HCT116 (cell line): ENCODE results near the gene KIFC3. TPM values are rescaled to one million over a fixed set of nuclear protein-coding genes. Genes with fewer than 3 reads are reported as not detected.

Experiments used
- ATAC-seq: fragments of 200-7000 bp; cut with Tn5 transposase; 2 replicates; pipeline ENCODE4 v1.9.1; 2020; ENCODE audit warnings: mild to moderate bottlenecking, moderate library complexity
- BruUV-seq: library from RNA; stranded (reverse); fragments of 400-500 nt; replicated peaks from 2 replicates; lab custom pipeline; 2021; lab: Mats Ljungman, UMichigan
- CTCF ChIA-PET: fragments of 300-600 bp; sonication (Branson Sonifier 250); formaldehyde crosslinking; loops from one replicate; lab custom pipeline; 2021; ENCODE audit warnings: antibody characterized with exemption; lab: Charles Lee
- POLR2A ChIA-PET: fragments of 300-600, 350-600 bp; sonication (Branson Sonifier 250); formaldehyde crosslinking; loops from one replicate; lab custom pipeline; 2021; ENCODE audit warnings: antibody characterized with exemption; lab: Charles Lee
- RAD21 ChIA-PET, 2 experiments: fragments of 300-600 bp; sonication (Branson Sonifier 250); formaldehyde crosslinking; loops; one replicate each; lab custom pipeline; 2023; ENCODE audit warnings: low total read pairs in 2 of 2; ENCODE audit not compliant: uncharacterized antibody in 2 of 2, unreplicated experiment in 2 of 2, low non-redundant PET in 1 of 2; lab: Charles Lee
- DNase-seq: peaks from one replicate; pipeline ENCODE4 v3.0.0-alpha.2; 2010; ENCODE audit warnings: low read depth, low spot score
- H2AFZ ChIP-seq: fragments of 200-600 bp; shearing (Covaris generic), sonication (generic); 2 replicates; pipeline ENCODE4 v1.6.1; 2017; ENCODE audit warnings: low read depth, mixed run types, mixed read lengths, antibody characterized with exemption, low read length; ENCODE audit not compliant: poor library complexity, severe bottlenecking
- H3K27ac ChIP-seq: 2 replicates; pipeline ENCODE4 v1.5.1; 2012; ENCODE audit warnings: low read depth, low read length
- H3K27me3 ChIP-seq: fragments of 200-600 bp; sonication (generic); 2 replicates; pipeline ENCODE4 v1.6.1; 2016; ENCODE audit warnings: mixed run types, low read length, mixed read lengths; ENCODE audit not compliant: insufficient read depth
- H3K36me3 ChIP-seq, 2 experiments: fragments of 200-500 bp in 1 of 2; fragments of 200-600 bp in 1 of 2; sonication (Bioruptor generic) in 1 of 2; sonication (generic) in 1 of 2; 2 replicates each; pipeline versions ENCODE4 v1.5.1 to v1.6.1; 2014 to 2016; ENCODE audit warnings: low read length in 2 of 2, inconsistent platforms in 1 of 2, mixed read lengths in 1 of 2, mixed run types in 1 of 2; ENCODE audit not compliant: insufficient read depth in 2 of 2, control insufficient read depth in 1 of 2
- H3K4me1 ChIP-seq, 2 experiments: fragments of 200-600 bp in 1 of 2; sonication (generic) in 1 of 2; 2 replicates each; pipeline versions ENCODE4 v1.5.1 to v1.6.1; 2012 to 2017; ENCODE audit warnings: low read length in 2 of 2, inconsistent platforms in 1 of 2, mild to moderate bottlenecking in 1 of 2, mixed read lengths in 1 of 2, mixed run types in 1 of 2, moderate library complexity in 1 of 2; ENCODE audit not compliant: insufficient read depth in 2 of 2, control insufficient read depth in 1 of 2
- H3K4me2 ChIP-seq: fragments of 200-600 bp; sonication (generic); 2 replicates; pipeline ENCODE4 v1.6.1; 2017; ENCODE audit warnings: mixed run types, low read length, mixed read lengths
- H3K4me3 ChIP-seq, 2 experiments: fragments of 200-600 bp in 1 of 2; sonication (generic) in 1 of 2; replicated peaks in 1 of 2; 2 replicates each; pipeline ENCODE4 v1.5.1; 2011 to 2016; ENCODE audit warnings: low read length in 2 of 2, control low read depth in 1 of 2, low read depth in 1 of 2, mild to moderate bottlenecking in 1 of 2, mixed read lengths in 1 of 2, mixed run types in 1 of 2
- H3K79me2 ChIP-seq: fragments of 200-600 bp; sonication (generic); 2 replicates; pipeline ENCODE4 v1.6.1; 2017; ENCODE audit warnings: mild to moderate bottlenecking, mixed run types, low read length, moderate library complexity, mixed read lengths; ENCODE audit not compliant: insufficient read depth
- H3K9ac ChIP-seq: fragments of 200-600 bp; sonication (generic); 2 replicates; pipeline ENCODE4 v1.6.1; 2016; ENCODE audit warnings: low read length, mixed read lengths
- H3K9me2 ChIP-seq: fragments of 200-600 bp; sonication (generic), shearing (Covaris generic); 2 replicates; pipeline ENCODE4 v1.6.1; 2017; ENCODE audit warnings: mixed run types, mild to moderate bottlenecking, moderate library complexity; ENCODE audit not compliant: insufficient read depth
- H3K9me3 ChIP-seq, 2 experiments: fragments of 200-500 bp in 1 of 2; fragments of 200-600 bp in 1 of 2; sonication (Bioruptor generic) in 1 of 2; sonication (generic) in 1 of 2; 2 replicates each; pipeline ENCODE4 v1.6.1; 2014 to 2017; ENCODE audit warnings: low read length in 2 of 2, mixed read lengths in 2 of 2, inconsistent platforms in 1 of 2, low read depth in 1 of 2, mild to moderate bottlenecking in 1 of 2, mixed run types in 1 of 2, moderate library complexity in 1 of 2; ENCODE audit not compliant: control insufficient read depth in 1 of 2, insufficient read depth in 1 of 2
- H4K20me1 ChIP-seq: fragments of 200-600 bp; sonication (generic), shearing (Covaris generic); 2 replicates; pipeline ENCODE4 v1.6.1; 2017; ENCODE audit warnings: mixed run types, mild to moderate bottlenecking, moderate library complexity; ENCODE audit not compliant: insufficient read depth
- CEBPB ChIP-seq: IDR thresholded peaks from 2 replicates; pipeline ENCODE4 v1.6.1; 2012; ENCODE audit warnings: low read depth
- EGR1 ChIP-seq: IDR thresholded peaks from 2 replicates; pipeline ENCODE4 v1.6.1; 2012; ENCODE audit warnings: low read depth
- FOSL1 ChIP-seq: IDR thresholded peaks from 2 replicates; pipeline ENCODE4 v1.6.1; 2012; ENCODE audit warnings: low read depth
- POLR2A ChIP-seq: IDR thresholded peaks from 2 replicates; pipeline ENCODE4 v1.7.0; 2011; ENCODE audit warnings: borderline replicate concordance; ENCODE audit not compliant: insufficient read depth, insufficient read length; ENCODE audit errors: extremely low read depth
- RAD21 ChIP-seq: IDR thresholded peaks from 2 replicates; pipeline ENCODE4 v1.6.1; 2012; ENCODE audit warnings: low read depth, mild to moderate bottlenecking
- SP1 ChIP-seq: IDR thresholded peaks from 2 replicates; pipeline ENCODE4 v1.6.1; 2012; ENCODE audit warnings: low read depth
- ZFX ChIP-seq: fragments of 450-650 bp; IDR thresholded peaks from 2 replicates; pipeline ENCODE4 v1.6.1; 2017
- ZNF274 ChIP-seq: fragments of 200-500 bp; sonication (Bioruptor generic); IDR thresholded peaks from 2 replicates; pipeline ENCODE4 v1.6.1; 2014; ENCODE audit warnings: mild to moderate bottlenecking, low read depth, low read length, inconsistent platforms
- intact Hi-C: fragments of 100-400 bp; cut with micrococcal nuclease; formaldehyde crosslinking; loops from 2 replicates; pipeline ENCODE4 v1.10.0; 2022
- total RNA-seq: library from RNA; stranded (reverse); gene quantifications from one replicate; pipeline ENCODE4 v1.2.1, GENCODE V29; 2021; ENCODE audit not compliant: unreplicated experiment
- TF ChIP-seq, protein P1 (sequence below), 3 experiments: fragments of 200-600 bp in 1 of 3; sonication (generic) in 1 of 3; IDR thresholded peaks in 2 of 3; conservative IDR thresholded peaks in 1 of 3; 2 replicates each; pipeline ENCODE4 v1.5.1; 2012 to 2017; ENCODE audit warnings: low read depth in 2 of 3, low read length in 2 of 3, antibody characterized with exemption in 1 of 3, borderline replicate concordance in 1 of 3, control low read depth in 1 of 3, mild to moderate bottlenecking in 1 of 3, mixed read lengths in 1 of 3, mixed run types in 1 of 3, moderate library complexity in 1 of 3; ENCODE audit not compliant: insufficient read depth in 1 of 3

The KIFC3 gene
- total RNA-seq, 1 experiment from 2014 or later = 31.9 TPM

DNA sequence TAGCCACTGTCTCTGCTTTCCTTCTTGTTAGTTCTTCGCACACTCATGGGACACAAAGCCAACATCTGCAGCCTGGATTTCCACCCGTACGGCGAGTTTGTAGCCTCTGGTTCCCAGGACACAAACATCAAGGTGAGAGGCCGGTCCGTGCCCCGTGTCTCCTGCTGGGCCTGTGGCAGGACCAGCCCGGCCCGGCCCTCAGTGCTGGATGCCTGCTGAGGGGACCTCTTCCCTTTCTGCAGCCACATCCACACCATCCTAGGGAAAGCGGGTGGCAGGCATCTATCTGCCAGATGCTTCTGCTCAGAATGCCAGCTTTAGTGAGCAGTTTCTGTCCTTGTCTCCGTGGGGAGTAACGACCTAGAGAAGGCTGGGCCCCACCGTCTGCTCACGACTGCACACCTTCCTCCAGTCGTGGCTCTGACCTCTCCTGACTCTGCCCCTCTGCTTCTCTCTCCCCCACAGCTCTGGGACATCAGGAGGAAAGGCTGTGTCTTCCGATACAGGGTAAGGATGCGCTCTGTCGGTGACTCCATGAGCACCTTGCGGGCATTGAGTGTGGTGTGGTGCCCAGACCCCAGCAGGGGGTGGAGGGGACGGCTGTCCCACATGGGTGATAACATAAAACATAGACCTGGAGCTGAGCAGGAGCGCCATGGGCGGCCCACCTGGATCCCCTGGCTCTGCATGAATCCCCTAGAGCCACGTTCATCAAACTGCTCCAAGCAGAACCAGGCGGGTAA, 51.3 kb downstream of the KIFC3 start:
- intact Hi-C loops = loop anchor here (10.0 kb wide), 1 partner anchor 144 kb away; no protein-coding TSS in a partner anchor
- H3K9ac ChIP-seq = no peak overlapping the region
- no peak overlapping the region for H3K4me3 ChIP-seq
- no peak for ATAC-seq
- POLR2A ChIA-PET = no interaction called here
- no peak overlapping the region for H3K27ac ChIP-seq
- RAD21 ChIA-PET = no interaction called here
- H3K9me3 ChIP-seq = no peaks in the 10 kb centered on the region
- no peaks in the 10 kb centered on the region for H3K27me3 ChIP-seq
- no peaks in the 10 kb centered on the region for H3K36me3 ChIP-seq
- no peak for DNase-seq
- TF ChIP-seq ZNF274 = no peak
- TF ChIP-seq, protein P1, sequence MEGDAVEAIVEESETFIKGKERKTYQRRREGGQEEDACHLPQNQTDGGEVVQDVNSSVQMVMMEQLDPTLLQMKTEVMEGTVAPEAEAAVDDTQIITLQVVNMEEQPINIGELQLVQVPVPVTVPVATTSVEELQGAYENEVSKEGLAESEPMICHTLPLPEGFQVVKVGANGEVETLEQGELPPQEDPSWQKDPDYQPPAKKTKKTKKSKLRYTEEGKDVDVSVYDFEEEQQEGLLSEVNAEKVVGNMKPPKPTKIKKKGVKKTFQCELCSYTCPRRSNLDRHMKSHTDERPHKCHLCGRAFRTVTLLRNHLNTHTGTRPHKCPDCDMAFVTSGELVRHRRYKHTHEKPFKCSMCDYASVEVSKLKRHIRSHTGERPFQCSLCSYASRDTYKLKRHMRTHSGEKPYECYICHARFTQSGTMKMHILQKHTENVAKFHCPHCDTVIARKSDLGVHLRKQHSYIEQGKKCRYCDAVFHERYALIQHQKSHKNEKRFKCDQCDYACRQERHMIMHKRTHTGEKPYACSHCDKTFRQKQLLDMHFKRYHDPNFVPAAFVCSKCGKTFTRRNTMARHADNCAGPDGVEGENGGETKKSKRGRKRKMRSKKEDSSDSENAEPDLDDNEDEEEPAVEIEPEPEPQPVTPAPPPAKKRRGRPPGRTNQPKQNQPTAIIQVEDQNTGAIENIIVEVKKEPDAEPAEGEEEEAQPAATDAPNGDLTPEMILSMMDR (IDR thresholded peaks at IDR 0.05 in 2 of 3, conservative IDR thresholded peaks at IDR 0.05 in 1 of 3; ENCODE audit: borderline replicate concordance in 1 of 3, insufficient read depth in 1 of 3, low read depth in 2 of 3, low read length in 2 of 3) = no peak
- H3K4me1 ChIP-seq = no peaks in the 10 kb centered on the region
- H4K20me1 ChIP-seq = no peaks in the 10 kb centered on the region
- no peak overlapping the region for H3K4me2 ChIP-seq
- BruUV-seq = no TSS peak
- no peak overlapping the region for H2AFZ ChIP-seq
- CTCF ChIA-PET = no interaction called here
- no peaks in the 10 kb centered on the region for H3K9me2 ChIP-seq
- no peaks in the 10 kb centered on the region for H3K79me2 ChIP-seq

DNA sequence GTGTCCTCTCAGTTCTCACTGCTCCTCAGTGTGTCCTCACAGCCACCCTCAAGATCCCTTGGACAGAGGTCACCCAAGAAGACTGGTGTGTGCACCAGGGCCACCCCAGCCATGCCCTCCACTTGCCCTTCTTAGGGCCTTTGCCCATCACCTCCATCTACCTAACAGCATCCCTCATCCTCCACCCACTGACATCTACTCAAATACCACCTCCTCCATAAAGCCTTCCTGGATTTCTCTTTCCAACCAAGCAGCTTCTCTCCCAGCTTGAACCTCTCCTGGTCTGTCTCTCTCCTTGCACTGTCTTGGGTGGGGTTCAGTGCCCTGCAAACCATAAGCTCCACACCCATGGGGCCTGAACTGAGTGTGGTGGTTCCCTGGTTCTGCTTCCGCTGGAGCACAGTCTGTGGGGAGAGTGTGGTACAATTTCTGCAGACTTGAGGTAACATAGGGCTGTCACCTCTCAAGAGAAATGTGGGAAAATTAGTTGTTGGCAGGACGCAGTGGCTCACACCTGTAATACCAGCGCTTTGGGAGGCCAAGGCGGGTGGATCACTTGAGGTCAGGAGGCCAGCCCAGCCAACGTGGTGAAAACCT, 52.3 kb downstream of the KIFC3 start:
- H3K4me2 ChIP-seq = no peak overlapping the region
- TF ChIP-seq ZFX = no peak
- no peak for TF ChIP-seq CEBPB
- no peak for TF ChIP-seq RAD21
- no peak for TF ChIP-seq FOSL1
- TF ChIP-seq POLR2A = no peak
- no peak for TF ChIP-seq EGR1
- TF ChIP-seq SP1 = no peak
- TF ChIP-seq, protein P1 (IDR thresholded peaks at IDR 0.05 in 2 of 3, conservative IDR thresholded peaks at IDR 0.05 in 1 of 3; ENCODE audit: borderline replicate concordance in 1 of 3, insufficient read depth in 1 of 3, low read depth in 2 of 3, low read length in 2 of 3) = no peak
- DNase-seq (no peak), ATAC-seq (no peak)
- POLR2A ChIA-PET = no interaction called here
- RAD21 ChIA-PET = no interaction called here
- H3K27ac ChIP-seq = no peak overlapping the region
- no peak overlapping the region for H3K4me3 ChIP-seq
- no peaks in the 10 kb centered on the region for H3K4me1 ChIP-seq
- H3K27me3 ChIP-seq = no peaks in the 10 kb centered on the region
- BruUV-seq = no TSS peak
- CTCF ChIA-PET = no interaction called here
- H3K9ac ChIP-seq = no peak overlapping the region
- H3K79me2 ChIP-seq = no peaks in the 10 kb centered on the region
- H3K9me2 ChIP-seq = no peaks in the 10 kb centered on the region
- H2AFZ ChIP-seq = no peak overlapping the region
- H4K20me1 ChIP-seq = no peaks in the 10 kb centered on the region
- intact Hi-C loops = loop anchor here (10.0 kb wide), 1 partner anchor 145 kb away; no protein-coding TSS in a partner anchor
- H3K9me3 ChIP-seq = no peaks in the 10 kb centered on the region
- no peaks in the 10 kb centered on the region for H3K36me3 ChIP-seq
